Cardiac fibroblast (primary cell): Measurements from ENCODE around the gene CASP1.

ENCODE experiments used
- DNase-seq, 2 donors: peaks; one replicate each; pipeline versions ENCODE4 v3.0.0 to v3.0.0-alpha.2; 2010; ENCODE audit warnings: low read depth in 2 of 2
- H3K4me3 ChIP-seq, 2 donors: replicated peaks in 1 of 2; 1 replicate in 1 of 2; 2 replicates in 1 of 2; pipeline ENCODE4 v1.5.1; 2011; ENCODE audit warnings: low read depth in 2 of 2, low read length in 2 of 2, mild to moderate bottlenecking in 2 of 2, moderate library complexity in 1 of 2
- TF ChIP-seq, protein P1 (sequence below): IDR thresholded peaks from one replicate; pipeline ENCODE4 v1.5.1; 2011; ENCODE audit warnings: low read depth, mild to moderate bottlenecking, low read length, inconsistent platforms

The CASP1 gene

DNA sequence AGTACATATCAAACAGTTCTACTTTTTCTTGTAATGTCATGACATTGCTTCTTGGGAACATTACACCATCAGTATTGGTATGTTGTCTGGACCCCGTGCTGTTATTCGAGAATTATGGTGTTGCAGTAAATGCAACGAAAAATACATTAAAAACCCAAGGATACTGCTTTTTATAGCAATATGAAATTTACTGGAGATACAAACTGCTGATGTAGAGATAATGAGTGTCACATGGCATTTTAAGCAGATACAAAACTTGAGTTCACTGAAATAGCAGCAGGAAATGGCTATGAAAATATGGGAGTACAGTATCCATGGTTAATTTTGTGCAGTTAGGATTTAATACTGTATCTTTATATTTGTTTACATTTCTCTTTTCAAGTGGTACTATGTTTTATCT lies 17.5 kb upstream of the CASP1 start:
- H3K4me3 ChIP-seq, result no peak overlapping the region
- no peak for DNase-seq
- TF ChIP-seq, protein P1, sequence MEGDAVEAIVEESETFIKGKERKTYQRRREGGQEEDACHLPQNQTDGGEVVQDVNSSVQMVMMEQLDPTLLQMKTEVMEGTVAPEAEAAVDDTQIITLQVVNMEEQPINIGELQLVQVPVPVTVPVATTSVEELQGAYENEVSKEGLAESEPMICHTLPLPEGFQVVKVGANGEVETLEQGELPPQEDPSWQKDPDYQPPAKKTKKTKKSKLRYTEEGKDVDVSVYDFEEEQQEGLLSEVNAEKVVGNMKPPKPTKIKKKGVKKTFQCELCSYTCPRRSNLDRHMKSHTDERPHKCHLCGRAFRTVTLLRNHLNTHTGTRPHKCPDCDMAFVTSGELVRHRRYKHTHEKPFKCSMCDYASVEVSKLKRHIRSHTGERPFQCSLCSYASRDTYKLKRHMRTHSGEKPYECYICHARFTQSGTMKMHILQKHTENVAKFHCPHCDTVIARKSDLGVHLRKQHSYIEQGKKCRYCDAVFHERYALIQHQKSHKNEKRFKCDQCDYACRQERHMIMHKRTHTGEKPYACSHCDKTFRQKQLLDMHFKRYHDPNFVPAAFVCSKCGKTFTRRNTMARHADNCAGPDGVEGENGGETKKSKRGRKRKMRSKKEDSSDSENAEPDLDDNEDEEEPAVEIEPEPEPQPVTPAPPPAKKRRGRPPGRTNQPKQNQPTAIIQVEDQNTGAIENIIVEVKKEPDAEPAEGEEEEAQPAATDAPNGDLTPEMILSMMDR, result no peak

DNA sequence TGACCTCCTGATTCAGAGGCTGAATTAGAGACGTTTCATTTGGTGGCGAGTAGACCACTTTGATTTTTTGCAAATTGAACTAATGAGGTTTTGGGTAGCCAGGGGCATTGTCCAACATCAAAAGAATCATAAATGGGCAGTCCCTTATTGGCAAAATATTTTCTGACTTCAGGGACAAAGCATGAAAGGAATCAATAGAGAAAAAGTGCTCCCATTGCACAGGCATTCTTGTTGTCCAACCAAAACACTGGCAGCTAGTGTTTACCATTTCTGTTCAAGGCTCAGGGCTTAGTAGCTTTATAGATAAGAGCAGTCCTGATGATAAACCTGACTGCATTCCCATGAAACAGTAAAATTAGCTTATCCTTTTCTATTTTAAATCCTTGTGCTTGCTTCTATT lies 16.6 kb upstream of the CASP1 start:
- no peak for DNase-seq
- no peak overlapping the region for H3K4me3 ChIP-seq
- TF ChIP-seq, protein P1, result no peak

DNA sequence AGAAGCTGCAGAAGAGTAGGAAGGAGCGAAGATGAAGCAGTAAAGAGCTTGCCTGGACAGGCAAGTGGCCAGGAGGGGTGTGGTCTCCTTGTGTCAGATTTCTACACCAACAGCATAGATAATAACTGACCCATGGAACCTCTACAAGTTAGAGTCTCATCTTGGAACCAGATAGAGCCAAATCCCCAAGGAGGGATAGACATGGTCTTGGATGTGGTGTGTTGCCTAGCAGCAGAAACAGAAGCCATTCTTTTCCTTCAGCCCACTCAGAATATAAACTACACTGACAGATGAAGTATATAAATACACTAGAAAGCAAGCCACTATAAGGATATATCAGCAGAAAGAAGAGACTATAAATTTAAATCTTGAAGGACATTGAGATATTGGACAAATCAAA lies 14.5 kb upstream of the CASP1 start:
- DNase-seq, result no peak
- TF ChIP-seq, protein P1, result no peak
- H3K4me3 ChIP-seq, result no peak overlapping the region

DNA sequence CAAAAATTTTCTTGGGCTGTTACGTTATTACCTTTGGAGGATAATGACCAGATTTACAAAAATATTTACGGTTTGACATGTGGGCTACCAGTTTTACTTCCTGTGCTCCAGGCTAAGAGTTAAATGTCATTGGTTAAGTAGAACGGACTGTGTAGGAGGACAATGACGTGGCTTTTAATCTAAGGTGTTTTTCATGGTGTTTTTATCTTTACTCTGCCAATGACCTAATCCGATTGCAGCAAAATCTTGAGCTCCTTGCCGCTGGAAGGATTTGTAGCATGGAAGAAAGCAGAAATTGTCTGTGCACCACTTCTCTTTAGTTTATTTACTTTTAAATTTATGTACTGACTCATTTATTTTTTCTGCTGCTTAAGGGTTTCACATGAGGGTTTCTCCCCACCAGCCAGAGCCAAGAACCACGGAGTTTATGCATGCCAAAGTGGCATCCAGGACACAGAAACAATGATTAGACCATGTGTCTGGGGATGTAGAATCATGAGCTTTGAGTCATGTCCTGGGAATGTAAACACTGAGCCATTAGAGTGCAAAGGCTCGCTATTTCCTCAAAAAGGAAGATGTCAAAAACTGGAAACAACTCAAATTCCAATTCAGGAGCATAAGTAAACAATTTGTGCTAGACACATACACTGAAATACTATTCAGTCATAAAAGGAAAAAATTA lies 12.1 kb upstream of the CASP1 start:
- no peak overlapping the region for H3K4me3 ChIP-seq
- TF ChIP-seq, protein P1, result no peak
- DNase-seq, result peak; percentile 95 to 99

DNA sequence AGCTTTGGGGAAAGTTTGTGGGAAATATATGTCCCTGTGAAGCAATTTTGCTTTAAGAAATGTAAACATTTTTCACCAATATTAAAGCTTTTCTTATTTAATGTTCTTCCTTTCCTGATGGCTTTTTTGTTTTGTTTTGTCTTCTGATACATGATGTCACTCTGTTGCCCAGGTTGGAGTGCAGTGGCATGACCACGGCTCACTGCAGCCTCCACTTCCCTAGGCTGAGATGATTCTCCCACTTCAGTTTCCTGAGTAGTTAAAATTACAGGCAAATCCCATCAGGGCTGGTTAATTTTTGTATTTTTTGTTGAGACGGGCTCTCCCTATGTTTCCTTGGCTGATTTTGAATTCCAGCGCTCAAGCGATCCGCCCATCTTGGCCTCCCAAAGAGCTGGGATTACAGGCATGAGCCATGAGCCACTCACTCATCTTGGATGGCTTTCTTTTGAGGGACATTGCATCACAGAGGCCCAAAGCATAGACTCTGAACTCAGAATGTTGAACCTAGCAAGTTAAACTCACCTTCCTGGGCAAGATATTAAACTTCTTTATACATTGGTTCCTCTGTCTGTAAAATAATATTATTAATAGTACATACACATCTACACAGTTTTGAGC lies 10.8 kb upstream of the CASP1 start:
- peak overlapping the region in 1 of 2 donors; percentile 9 for H3K4me3 ChIP-seq
- TF ChIP-seq, protein P1, result no peak
- DNase-seq, result peak in 1 of 2 donors; percentile 43

DNA sequence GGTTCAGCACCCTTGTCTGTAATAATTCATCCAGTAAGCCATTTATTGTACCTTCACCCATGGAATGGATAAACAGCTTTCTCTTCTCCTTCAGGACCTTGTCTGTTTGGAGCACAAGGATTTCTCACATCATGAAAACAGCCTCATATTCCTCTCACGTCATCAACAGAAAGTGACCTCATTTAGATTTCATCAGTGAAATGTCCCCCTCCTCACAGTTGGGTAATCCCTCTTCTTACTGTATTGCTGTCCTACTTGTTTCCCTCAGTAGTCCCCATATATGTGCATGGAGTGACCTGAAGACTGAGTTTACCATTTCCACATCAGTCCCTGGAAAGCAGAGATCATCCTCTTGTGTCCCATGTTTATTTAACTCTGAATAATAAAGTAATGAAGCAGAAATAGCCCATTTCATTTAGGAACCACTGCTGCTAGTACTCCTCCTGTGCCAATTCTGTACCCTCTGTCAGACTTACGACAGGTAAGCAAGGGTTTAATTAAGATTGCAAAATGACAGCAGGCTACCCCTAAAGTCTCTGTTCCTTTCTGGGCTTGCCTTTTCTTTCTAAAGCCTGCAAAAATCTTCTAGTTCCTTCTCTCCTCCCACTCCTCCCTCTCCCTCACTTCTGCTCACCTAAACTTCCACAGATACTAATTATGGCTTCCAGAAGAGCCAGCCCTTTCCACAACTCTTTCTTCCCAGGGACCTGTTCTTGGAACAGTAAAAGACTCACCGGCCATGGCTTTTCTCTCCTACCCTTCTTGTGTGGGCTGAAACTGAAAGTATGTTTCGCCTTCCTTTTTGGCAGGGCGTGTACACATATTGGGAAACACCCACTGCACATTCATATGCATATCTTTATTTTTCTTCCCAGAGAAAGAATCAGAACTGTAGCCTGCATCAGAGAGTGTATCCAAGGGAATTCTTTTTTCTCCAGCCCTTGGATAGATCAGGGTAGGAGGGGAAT lies 9.9 kb upstream of the CASP1 start, which contains the start of gene CARD16:
CARD16 (minus strand) TSS at position 779 of the 968 bp plus-strand sequence; CDS start at position 741, 38 bp downstream.
- DNase-seq, result peak; percentile 85
- H3K4me3 ChIP-seq, result peak within 1 kb of the TSS; percentile 32 to 53

DNA sequence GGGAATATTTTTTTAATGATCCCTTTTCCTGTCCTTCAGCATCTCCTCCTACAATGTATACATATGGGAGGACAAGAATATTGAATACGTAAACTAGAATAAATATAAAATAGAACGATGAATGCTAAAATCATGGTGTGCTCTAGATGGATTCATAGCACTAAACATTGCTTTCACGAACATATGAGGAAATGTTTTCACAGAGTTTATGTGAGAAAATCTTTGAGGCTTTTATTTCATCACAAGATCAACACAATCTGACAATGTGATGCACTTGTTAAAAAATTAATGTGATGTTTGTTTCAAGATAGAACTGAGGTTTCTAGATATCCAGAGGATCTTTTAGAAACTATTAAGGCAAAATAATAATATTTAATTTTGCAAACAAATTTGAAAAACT lies 7.2 kb upstream of the CASP1 start:
- TF ChIP-seq, protein P1, result no peak
- H3K4me3 ChIP-seq, result no peak overlapping the region
- no peak for DNase-seq
